Left forelimb (tissue), 1 donor: ENCODE measurements around the gene ZNF628.

Experiments used
- DNase-seq: peaks from one replicate; pipeline ENCODE4 v3.0.0-alpha.2; 2018; ENCODE audit warnings: low spot score

ZNF628 gene

DNA sequence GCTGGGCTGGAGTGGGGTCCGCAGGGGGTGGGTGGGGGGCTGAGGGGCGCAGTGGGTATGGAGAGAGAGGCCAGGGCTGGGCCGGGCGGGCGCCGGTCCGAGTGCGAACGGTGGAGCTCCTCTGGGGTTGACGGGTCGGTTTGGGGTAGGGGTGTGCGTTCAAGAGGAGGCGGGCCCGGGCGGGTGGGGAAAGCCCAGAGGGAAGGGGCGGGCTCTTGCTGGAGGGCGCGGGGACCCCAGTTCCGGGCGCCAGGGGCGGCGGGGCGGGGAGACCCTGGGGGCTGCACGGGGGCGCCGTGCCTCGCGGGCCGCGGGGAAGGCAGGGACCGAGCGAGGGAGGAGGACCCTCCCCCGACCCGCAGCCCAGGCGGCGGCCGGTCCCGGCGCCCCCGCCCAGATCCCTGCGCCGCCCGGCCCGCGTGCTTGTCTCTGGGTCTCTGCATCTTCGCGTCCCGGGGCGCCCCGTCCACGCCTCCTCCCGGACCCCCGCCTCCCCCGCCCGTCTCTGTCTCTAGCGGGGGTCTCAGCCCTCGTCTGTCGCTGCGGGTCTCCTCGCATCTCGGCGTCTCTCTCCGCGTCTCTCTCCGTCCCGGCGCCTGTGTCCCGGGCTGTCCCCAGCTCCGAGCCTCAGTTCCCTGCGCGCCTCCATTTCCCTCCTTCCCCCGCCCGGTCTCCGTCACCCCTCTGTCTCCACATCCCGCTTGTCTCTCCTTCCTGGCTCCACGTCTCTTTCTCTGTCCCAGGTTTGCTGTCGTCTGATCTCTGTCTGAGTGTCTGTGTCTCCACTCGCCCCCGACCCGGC is 25.1 kb upstream of the ZNF628 start:
- no peak for DNase-seq

DNA sequence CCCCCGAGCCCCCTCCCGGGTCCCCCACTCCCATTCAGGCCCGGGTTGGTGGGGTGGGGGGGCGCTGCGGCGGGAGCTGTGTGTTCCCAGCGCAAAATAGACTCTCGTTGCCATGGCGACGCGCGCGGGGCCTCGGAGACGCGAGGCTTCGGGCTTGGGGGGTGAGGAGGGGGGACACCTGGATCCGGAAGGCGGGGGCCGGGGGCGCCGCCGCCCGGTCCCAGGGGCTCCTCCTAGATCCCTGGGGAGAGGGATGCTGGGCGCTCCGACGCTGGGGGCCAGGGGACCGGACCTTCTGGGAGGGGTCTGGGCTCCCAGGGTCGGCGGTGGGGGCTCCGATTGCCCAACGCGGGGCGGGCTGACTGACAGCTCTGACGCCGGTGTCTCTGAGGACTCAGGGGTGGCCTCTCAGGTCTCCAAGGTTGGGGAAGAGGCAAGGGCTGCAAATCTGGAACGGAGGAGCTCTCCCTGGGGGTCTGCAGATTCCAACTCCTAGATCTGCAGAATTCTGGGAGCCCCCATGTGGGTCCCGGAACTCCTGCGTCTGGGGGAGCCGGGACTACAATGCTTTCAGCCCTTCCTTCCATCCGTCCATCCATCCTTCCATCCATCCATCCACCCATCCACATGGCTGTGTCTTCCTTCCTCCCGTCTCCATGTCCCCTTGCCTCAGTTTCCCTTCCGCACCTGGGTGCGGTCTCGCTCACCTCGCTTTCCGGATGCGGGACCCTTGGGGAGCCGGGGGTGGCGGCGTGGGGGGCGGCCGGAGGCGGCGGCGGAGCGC is 24.3 kb upstream of the ZNF628 start:
- no peak for DNase-seq

DNA sequence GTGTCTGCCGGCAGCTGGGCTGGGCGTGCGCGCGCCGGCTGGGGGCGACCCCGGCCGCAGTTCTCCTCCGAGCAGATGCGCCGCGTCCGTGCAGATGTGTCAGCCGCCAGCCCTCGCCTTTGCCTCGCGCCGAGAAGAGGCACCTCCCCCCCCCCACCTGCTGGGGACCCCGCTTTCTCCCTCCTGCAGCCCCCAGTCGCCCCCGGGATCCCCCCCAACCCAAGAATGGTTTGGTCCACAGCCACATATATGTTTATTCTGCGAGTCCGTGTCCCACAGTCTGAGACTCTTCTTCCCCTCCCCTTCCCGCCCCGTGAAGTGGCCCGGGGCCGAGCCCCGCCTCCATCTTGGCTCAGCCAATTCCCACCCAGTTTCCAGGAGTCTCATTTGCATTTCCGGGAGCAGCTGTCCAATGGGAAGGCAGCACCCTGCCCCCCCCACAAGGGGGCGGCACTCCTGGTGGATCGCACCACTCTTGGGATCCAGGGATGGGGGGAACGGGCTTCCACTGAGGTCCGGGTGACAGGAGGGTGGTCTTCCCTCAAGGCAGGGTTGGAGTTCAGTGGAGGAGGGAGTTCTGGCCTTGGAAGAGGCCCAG is 23.6 kb upstream of the ZNF628 start:
- peak; percentile 96 for DNase-seq

DNA sequence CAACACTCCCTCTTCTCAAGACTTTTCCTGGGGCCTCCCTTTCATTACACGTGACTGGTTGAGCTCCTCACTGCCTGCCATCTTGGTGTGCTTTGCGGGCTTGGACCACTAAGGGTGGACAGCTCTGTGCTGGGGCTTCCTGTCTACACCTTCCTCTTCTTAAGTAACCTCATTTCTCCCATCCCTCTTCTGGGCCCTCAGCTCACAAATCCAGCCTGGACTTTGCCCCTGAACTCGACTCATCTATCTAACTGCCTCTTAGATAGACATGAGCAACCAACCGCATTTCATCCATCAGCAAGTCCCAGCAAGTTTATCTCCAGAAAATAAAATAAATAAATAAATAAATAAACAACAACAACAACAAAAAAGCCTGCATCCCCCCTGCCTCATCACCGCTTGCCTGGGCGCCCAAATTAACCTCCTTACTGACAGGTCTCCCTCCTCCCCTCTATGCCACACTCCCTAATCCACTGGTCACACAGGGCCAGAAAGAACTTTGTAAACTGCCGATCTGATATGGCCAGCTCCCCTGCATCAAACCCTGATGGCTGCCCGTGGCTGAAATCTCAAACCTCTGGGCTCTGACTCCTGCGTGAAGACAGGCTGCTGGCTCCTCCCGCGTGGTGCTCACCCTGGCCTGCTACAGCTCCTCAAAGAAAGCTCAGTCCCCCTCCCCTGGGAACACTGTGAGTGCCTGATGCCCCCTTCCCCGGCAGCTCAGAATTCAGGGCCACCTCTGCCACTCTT is 22.7 kb upstream of the ZNF628 start:
- no peak for DNase-seq

DNA sequence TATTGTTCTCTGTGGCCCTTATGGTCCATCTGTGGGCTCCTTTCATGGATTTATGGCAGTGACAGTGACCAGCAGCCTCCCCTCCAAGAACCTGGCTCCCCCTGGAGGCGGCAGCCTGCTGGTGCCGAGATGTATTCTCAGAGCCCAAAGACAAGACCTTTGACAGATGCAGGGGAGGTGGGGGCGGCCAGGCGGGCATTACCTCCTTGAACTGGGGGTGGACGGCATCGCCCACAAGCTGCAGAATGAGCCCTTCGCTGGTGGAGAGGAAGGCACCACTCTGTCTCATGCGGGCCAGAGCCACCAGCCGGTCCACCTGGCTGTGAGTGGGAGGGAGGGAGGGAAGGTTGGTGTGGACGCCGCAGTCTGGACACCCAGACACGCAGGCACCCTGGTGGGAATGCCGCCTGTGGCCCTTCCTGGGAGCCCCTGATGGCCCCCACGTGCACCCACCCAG is 21.6 kb upstream of the ZNF628 start:
- no peak for DNase-seq

DNA sequence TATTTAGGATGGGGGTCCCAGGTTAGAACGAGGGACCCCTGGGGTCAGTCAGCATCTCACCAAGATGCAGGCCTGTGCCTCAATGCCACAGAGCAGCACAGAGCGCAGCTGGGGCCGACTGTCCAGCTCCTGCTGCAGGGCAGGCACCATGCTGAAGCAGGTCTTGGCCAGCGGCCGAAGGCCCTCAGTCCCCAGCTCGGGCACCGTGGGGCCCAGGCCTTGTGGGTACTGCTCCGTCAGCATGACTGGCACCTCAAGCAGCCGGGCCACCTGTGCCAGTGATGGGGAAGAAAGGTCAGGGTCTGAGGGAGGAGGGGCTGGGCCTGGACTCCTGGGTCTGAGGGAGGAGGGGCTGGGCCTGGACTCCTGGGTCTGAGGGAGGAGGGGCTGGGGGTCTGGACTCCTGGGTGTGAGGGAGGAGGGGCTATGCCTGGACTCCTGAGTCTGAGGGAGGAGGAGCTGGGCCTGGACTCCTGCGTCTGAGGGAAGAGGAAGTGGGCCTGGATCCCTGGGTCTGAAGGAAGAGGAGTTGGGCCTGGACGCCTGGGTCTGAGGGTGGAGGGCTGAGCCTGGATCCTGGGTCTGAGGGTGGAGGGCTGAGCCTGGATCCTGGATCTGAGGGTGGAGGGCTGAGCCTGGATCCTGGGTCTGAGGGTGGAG is 20.7 kb upstream of the ZNF628 start:
- DNase-seq: no peak

DNA sequence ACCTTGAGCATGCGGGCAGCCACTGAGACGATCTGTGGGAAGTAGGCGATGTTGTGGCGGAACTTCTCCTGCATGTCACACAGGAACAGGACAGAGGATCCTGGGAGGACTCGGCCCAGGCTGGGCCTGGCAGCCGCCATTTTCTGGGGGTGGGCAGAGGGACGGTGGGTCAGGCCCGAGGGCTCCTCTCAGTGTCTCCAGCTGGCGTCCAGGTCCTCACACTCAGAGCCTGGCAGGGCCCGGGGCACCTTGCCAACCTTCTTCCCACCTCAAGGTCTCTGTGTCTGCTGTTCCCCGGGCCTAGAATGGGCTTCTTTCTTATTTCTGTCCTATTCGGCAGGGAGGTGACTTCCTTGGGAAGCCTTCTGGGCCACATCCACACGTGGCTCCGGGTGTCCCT is 20.1 kb upstream of the ZNF628 start:
- no peak for DNase-seq

DNA sequence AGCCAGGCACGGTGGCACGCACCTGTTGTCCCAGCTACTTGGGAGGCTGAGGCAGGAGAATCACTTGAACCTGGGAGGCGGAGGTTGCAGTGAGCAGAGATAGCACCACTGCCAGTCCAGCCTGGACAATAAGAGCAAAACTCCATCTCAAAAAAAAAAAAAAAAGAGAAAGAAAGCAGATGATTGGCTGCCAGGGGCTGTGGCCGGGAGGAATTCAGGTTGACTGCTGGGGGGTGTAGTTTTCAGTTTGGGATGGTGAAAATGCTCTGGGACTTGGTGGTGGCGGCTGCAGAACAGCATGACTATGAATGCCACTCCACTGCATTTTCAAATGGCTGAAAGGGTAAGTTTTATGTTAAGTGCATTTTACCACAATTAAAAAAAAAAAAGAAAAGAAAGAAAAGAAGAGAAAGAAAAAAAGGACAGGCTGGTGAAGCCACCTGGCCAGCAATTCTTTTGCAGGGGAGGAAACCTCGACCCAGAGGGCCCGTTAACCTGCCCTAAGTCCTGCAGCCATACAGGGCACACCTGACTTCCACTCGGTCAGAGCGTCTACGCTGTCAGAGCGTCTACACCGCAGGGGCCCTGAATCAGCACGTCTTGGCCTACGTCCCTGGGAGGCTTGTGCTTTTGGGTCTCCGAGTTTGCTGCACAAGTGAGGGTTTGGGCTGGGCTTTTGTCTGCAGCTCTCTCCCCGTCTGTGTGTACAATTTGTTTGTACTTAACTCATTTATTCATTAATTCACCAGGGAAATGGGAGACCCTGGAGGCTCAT is 18.5 kb upstream of the ZNF628 start:
- DNase-seq: no peak

DNA sequence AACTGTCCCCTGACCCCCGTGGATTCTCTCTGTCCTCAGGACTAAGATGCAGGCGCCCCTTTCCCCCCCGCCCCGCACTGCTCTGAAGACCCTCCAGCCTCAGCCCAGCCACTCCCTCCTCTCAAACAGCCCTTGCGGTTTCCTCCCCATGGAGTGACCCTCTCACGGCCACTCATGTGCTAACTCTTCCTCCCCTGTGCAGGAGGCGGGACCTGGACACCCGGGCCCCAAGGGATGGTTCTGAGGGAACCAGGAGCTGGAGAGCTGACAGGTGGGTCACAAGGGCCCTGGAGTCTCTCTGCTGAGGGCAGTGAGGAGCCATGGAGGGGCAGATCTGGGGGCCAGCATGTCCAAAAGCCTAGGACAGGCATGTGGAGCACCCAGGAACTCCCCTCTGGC is 16.9 kb upstream of the ZNF628 start:
- DNase-seq: peak; percentile 63

DNA sequence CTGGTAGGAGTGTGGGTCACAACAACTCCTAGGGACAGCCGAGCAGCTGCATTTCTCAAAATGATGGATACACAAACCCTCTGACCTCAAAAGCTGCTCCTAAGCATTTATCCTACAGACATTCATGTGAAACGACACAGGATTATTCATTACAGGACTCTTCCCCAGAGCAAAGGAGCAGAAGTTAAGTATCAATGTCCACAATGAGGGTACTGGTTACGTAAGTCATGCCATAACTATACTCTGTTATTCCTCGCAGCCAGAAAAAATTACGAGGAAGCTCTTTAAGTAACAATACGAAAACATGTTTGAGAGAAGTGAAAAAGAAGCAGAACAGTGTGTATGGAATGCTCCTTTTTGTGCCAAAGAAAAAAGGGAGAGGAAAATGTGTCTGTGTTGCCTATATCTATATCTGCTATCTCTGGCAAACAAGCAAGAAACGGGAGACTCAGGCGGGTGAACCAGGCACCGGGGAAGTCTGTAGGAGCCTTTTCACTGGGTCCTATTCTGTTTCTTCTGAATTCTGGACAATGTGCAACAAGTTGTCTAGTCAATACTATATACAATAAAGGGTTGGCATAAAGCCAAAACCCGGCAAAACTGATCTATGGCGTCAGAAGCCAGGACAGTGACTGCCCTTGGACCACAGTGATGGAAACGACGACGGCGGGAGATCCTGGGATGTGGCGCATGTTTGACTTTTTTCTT is 16.3 kb upstream of the ZNF628 start:
- DNase-seq: peak; percentile 66

DNA sequence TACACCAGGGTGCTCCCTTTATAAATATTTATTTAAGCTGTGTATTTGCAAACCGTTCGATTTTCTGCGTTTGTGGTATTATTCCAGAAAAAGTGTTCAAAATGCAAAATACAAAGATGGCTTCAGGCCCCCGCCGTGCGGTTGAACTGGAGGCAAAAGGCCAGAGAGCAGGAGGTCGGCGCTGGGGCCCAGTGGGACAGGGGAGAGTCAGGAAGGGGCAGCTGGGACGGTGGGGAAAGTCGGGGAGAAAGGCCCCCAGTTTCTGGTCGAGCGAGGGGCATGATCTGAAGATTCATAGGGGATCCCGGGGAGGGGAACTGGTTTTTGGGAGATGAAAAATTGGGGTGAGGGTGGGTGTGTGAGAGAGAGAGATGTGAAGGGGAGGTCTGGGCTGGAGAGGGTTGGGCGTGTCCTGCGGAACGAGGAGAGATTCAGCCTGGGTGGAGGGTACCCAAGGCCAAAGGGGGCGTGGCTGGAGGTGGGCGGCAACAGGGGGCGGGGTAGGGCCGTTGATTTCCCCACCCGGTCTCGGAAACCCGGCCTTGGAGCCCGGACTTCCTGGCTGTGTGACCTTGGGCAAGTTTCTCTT is 15.7 kb upstream of the ZNF628 start:
- peak; percentile 91 for DNase-seq

DNA sequence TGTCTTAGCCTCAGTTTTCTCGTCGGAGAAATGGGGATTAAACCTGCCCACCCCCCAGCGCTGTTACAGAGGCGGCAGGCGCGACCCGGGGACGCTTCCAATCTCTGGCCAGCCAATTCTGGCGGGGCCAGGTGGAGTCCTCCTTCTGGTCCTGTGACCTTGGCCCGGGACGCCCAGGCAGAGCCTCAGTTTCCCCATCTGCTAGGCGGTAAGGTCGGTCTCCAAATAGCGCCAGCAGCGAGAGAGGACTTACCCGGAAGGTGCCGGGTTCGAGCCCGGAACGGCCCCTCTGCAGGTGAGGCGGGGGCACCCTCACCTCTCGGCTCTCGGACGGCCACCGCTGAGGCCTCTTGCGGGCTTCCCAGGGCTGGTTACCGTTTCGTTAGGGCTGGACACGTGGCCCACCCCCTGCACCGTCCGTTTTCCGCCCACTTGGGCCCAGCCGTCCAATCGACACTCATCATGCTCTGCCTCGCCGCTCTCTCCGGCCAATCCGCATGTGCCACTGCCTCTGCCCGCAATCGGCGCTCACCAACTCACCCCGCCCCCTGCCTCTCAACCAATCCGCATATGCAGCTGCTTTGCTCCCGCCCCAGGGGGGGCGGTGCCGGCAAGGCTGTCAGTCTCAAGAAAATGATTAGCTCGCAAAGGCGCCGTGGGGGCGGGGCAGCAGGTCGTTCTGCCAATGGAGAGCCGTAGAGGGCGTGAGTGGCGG is 15.0 kb upstream of the ZNF628 start, which contains the start of gene ISOC2:
ISOC2 (minus strand) TSS at position 384 of the 715 bp plus-strand sequence. CDS start 5,156 bp downstream, outside the sequence.
- peak; percentile 100 for DNase-seq

DNA sequence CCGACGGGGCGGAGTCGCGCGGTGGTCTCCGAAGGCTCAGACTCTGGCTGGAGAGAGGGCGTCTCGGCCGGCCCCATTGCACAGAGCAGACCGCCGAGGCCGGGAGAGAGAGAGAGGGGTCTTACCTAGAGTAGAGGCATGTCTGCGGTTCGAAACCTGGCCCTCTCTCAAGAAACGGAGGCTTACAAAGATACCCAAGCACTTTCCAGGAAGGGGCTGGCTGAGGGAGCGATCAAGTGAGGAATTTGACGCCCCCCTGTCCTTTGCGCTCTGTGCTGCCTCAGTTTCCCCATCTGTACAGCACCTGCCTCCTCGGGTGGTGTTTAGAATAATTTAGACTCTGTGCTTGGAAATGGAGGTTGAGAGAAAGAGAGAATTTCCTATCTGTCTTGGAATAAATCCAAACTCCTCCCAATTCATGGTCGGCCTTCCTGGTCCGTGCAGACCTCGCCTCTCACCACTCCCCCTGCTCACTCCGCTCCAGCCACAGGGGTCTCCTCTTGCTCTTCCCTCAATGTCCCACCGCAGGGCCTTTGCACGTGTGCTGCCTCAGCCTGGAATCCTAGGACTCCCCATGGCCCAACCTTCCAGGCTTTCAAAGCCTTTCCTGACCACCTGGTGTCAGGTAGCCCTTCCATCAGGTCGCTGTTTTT is 14.3 kb upstream of the ZNF628 start:
- DNase-seq: no peak

DNA sequence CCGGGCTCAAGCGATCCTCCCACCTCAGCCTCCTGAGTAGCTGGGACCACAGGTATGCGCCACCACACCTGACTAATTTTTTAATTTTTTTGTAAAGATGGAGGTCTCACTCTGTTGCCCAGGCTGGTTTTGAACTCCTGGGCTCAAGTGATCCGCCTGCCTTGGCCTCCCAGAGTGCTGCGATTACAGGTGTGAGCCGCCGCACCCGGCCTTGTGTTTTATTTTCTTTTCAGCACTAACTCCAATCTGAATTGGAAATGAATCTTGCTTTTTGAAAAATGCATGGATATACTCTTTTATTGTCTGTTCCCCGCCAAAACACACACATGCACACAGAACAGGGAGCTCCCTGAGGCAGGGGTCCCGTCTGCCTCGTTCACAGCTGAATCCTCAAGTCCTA is 13.7 kb upstream of the ZNF628 start:
- DNase-seq: no peak

DNA sequence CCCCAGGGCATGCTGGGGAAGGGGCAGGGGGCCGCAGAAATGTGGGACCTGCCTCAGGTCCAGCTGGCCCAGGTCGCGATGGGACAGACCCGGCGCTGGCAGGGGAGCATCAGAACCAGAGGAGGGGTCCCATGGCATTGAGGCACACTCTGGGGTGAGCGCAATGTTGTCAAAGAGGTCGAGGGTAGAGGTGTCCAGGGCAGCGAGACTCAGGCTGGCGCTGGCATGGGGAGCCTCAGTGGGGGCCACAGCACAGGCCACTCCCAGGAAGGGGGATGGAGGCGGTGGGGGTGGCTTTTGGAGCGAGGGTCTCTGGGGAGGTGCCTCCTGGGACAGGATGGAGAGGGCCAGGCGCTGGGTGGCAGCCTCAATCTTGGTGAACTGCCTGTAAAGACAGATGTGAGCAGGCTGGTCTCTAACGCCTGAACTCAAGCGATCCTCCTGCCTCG is 12.8 kb upstream of the ZNF628 start:
- DNase-seq: no peak

DNA sequence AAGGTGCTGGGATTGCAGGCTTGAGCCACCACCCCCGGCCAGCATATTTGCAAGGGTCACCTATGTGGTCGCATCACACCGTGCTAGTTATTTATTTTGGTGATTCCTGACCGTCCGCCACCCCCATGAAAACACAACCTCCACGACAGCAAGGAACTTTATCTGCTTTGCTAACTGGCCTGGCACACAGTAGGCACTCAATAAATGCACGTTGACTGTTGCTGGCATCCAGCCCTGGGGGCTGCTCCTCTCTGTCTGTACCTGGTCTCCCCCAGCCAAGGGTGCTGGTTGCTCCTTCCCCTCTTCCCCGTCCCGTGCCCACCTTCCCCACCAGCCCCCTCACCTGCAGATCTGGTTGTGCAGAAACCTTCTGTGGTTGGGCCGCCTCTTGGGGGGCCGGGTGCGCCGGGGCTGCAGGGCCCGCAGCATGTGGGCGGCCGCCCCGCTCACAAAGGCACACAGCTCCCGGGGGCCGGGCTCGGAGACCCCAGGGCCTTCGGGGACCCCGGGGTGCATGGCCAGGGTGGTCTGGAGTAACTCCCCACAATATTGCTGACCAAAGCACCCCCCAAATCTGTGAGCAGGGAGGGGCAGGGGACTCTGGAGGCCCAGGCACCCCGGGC is 12.3 kb upstream of the ZNF628 start:
- DNase-seq: no peak

DNA sequence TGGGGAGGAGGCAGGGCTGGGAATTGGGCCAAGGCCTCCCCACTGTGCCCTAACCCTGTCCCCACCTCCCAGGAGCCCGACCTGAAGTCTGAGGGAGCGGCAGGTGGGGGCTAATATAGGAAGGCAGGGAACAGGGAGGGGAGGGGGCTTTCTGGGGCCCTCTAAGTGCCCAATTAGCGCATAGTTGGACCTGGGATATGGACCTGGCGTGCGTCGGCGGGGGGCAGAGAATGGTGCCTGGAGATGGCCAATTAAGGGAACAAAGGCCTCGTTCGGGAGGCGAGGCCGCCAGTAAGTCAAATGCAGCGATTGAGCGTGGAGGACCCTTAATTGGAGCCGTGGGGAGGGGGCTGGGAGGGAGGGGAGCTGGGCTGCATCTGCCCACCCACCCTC is 11.8 kb upstream of the ZNF628 start, which contains the start of gene C19orf85:
C19orf85 (minus strand) TSS at position 90 of the 393 bp plus-strand sequence. CDS start 197 bp downstream, outside the sequence.
- no peak for DNase-seq
